Activated CD4-positive, CD25-positive, alpha-beta regulatory T cell treated with anti-CD3 and anti-CD28 coated beads, Interleukin-2, amount 50 U/mL, for 72 hours (primary cell): ENCODE results near the gene FIGNL2.
"Not testable (repeated sequence)": the region's sequence is repeated elsewhere in the genome, so short reads cannot be mapped to it uniquely, and the experiment has no call there.

Experiments
- DNase-seq: peaks from one replicate; pipeline ENCODE4 v3.0.0; 2021

Gene FIGNL2

GRCh38 chr12:51833448-51834227 lies 14.9 kb downstream of the FIGNL2 start:
- DNase-seq = no peak

DNA sequence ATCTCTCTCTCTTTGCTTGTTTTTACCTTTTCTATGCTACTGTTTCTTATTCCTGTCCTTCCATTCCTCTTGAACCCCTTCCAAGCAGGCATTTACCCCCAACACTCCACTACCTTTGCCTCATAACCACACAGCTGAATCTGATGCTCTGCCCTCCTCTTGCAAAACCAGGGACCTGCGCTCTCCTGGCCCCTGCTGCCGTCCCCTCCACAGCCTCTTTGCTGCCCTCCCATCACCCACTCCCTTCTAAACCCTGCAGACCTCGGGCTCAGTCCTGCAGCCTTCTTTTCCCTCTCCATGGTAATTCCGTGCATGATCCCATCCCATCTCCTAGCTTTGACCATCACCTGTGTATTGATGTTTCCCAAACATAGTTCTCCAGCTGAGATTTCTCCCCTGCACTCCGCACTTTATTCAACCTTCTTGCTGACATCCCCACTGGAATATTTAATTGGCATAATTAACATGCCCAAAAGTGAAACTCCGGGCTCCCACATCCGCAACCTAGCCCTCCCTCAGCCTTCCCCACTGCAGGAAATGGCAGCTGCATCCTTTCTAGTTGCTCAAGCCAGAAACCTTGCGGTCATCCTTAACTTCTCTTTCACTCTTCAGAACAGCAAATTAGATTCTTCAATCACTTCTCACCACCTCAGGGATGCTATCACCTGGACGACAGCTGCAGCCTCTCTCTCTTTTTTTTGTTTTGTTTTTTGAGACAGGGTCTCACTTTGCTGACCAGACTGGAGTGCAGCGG lies 16.0 kb downstream of the FIGNL2 start:
- DNase-seq = no peak

DNA sequence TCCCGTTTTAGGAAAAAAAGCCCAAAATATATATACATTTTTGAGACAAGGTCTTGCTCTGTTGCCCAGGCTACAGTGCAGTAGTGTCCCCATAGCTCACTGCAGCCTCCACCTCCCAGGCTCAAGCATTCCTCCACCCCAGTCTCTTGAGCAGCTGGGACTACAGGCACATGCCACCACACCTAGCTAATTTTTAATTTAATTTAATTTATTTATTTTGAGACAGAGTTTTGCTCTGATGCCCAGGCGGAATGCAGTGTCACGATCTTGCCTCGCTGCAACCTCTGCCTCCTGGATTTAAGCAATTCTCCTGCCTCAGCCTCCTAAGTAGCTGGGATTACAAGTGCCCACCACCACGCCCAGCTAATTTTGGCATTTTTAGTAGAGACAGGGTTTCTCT lies 16.7 kb downstream of the FIGNL2 start:
- DNase-seq = not testable (repeated sequence)

DNA sequence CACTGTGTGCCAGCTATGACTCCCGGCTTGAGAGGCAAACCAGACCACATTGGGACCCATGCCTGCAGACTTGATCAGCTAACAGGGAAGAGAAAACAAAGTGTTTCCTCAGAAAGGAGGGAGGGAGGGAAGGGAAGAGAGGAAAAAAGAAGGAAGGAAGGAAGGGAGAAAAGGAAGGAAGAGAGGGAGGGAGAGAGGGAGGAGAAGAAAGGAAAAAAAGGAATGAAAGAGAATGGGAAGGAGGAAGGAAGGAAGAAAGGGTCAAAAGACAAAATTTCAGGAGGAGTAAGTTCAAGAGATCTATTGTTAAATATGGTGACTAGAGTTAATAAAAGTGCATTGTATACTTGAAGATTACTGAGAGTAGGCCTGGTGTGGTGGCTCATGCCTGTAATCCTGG lies 18.9 kb downstream of the FIGNL2 start:
- no peak for DNase-seq

GRCh38 chr12:51829011-51829481 lies 19.5 kb downstream of the FIGNL2 start:
- DNase-seq = no peak

GRCh38 chr12:51827925-51828818 lies 20.3 kb downstream of the FIGNL2 start:
- peak; percentile 47 for DNase-seq

GRCh38 chr12:51826881-51827280 lies 21.6 kb downstream of the FIGNL2 start:
- DNase-seq = no peak

DNA sequence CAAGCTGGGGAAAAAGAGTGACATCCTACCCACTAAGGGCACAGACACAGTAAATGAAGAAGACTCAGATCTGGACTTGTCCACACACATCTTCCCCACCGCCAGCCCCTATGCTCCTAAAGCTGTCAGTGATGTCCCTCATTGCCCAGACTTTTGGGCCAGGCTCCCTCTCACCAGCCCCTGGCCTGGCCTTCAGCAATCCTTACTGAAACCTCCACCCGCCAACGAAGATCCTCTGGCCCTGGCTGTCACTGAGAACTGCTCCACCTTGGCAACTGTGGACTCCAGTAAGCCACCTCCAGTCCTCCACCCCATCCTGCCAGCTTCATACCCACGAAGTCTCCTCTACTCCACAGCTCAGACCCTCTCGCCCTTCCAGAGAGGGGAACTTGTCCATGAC lies 23.3 kb downstream of the FIGNL2 start:
- DNase-seq = no peak

- DNase-seq = no peak
Measured at GRCh38 chr12:51823875-51824565, 24.5 kb downstream of the FIGNL2 start.

- no peak for DNase-seq
Measured at GRCh38 chr12:51822956-51823355, 25.6 kb downstream of the FIGNL2 start.

DNA sequence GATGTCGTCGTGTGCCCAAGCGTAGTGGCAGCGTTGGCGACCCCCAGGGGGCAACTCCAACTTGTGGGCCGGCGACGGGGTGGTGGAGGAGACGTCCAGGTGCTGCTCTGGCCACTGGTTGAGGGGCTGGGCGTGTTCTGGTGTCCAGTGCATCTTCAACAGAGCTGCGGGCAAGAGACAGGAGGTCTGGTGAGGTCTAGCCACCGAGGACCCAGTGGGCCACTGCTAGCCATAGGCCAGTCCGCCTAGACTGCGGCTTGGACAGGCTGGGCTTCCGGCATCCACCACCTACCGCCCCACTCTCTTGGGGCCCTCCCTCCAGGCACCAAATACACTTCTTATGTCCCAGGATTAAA lies 26.3 kb downstream of the FIGNL2 start:
- DNase-seq = no peak

DNA sequence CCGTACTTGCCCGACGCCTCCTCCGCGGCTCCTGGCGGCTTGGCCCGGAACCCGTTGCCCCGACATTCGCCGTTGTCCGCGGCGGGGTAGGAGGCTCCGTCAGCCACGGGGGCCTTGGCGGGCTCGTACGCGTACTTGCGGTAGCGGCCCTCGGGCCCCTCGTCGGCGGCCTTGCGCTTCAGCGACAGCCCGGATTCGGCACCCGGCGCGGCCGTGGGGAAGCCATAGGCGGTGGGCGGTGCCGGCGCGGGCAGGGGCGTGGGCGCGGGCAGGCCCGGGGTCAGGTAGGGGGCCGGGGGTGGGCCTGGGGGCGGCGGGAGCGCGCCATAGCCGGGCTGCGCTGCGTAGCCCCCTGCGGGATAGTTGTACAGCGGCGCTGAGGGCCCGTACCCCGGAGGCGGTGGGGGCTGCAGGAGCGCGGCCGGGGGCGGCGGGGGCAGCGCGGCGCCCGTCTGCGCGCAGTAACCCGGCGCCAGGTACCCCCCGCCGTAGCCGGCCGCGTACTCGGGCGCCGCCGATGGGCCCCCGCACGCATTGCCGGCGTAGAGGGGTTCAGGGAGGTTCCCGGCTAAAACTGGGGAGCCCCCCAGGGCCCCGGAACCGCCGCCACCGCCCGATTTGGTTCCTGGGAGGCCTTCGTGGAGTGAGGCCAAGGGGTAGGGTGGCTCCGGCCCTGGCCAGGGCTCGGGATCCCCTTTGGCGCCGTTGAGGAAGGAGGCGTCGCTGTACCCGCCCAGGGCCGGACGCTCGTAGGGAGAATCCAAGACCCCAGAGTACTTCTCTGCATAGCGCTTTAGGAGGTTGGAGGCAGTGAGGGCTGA lies 26.9 kb downstream of the FIGNL2 start:
- no peak for DNase-seq

GRCh38 chr12:51820526-51821439 lies 27.7 kb downstream of the FIGNL2 start:
- DNase-seq = peak; percentile 74

DNA sequence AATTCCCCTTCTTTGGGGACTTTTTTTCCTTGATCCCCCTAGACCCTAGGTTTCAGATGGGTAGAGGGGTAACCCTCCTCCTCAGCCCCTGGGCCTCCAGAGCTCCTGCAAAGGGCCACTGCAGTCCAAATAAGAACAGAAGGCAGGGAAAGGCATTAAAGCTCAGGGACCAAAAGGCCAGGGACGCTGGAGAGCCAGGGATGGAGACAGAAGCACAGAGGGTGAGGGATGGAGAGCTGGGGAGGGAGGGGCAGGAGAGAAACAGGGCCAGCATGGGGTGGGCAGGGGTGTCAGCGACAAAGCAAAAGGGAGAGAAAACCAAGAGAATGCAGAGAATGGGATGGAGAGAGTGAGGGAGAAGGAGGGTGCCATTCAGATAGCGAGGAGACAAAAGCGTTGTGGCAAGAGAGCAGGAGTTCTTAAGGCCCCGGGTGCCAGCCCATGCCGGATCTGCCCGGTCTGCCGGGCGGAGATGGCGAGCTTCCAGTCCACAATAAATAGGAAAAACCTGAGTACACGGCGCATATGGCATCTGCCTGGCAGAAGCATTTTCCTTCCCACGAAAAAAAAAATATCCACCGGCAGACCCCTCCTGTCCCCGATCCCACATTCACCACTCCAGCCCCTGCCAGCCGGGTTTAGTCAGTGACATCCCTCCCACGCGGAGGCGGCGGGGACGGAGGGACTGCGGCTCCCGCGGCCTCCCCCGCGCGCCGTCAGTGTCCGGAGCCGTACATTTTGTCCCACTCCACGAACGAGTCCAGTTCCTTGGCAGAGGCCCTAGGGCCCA lies 28.6 kb downstream of the FIGNL2 start:
- no peak for DNase-seq

- no peak for DNase-seq
Measured at GRCh38 chr12:51818566-51819300, 29.8 kb downstream of the FIGNL2 start.

GRCh38 chr12:51818086-51818485 lies 30.4 kb downstream of the FIGNL2 start:
- no peak for DNase-seq

GRCh38 chr12:51817027-51817953 lies 31.2 kb downstream of the FIGNL2 start:
- no peak for DNase-seq

- no peak for DNase-seq
Measured at GRCh38 chr12:51815571-51815970, 32.9 kb downstream of the FIGNL2 start.
